Smooth muscle cell (in vitro differentiated cells): ENCODE results near the gene PPDPF. TPM values are rescaled to one million over a fixed set of nuclear protein-coding genes. Genes with fewer than 3 reads are reported as not detected.

ENCODE experiments used
- DNase-seq: peaks from one replicate; lab custom pipeline; 2025; ENCODE audit not compliant: unreplicated experiment; lab: John Stamatoyannopoulos, UW
- H2AFZ ChIP-seq: fragments of 200-600 bp; sonication (generic); 2 replicates; pipeline ENCODE4 v1.6.0; 2016; ENCODE audit warnings: antibody characterized with exemption, low read depth, mild to moderate bottlenecking
- H3F3A ChIP-seq: fragments of 200-600 bp; sonication (generic); 2 replicates; pipeline ENCODE4 v1.6.0; 2017; ENCODE audit warnings: antibody characterized with exemption, low read depth
- H3K27ac ChIP-seq: fragments of 200-600 bp; sonication (generic); 2 replicates; pipeline ENCODE4 v1.5.1; 2016; ENCODE audit warnings: low read depth, mild to moderate bottlenecking
- H3K27me3 ChIP-seq: fragments of 200-600 bp; sonication (generic); 2 replicates; pipeline ENCODE4 v1.6.1; 2016; ENCODE audit warnings: low read depth, mild to moderate bottlenecking
- H3K36me3 ChIP-seq: fragments of 200-600 bp; sonication (generic); 2 replicates; pipeline ENCODE4 v1.5.1; 2016; ENCODE audit warnings: low read depth
- H3K4me1 ChIP-seq: fragments of 200-600 bp; sonication (generic); 2 replicates; pipeline ENCODE4 v1.5.1; 2016; ENCODE audit warnings: low read depth
- H3K4me2 ChIP-seq: fragments of 200-600 bp; sonication (generic); 2 replicates; pipeline ENCODE4 v1.6.0; 2016; ENCODE audit warnings: mild to moderate bottlenecking
- H3K4me3 ChIP-seq: fragments of 200-600 bp; sonication (generic); 2 replicates; pipeline ENCODE4 v1.5.1; 2016; ENCODE audit warnings: mild to moderate bottlenecking
- H3K79me2 ChIP-seq: fragments of 200-600 bp; sonication (generic); 2 replicates; pipeline ENCODE4 v1.6.0; 2016; ENCODE audit warnings: low read depth, mild to moderate bottlenecking
- H3K9ac ChIP-seq: fragments of 200-600 bp; sonication (generic); 2 replicates; pipeline ENCODE4 v1.6.0; 2016; ENCODE audit warnings: low read depth
- H3K9me3 ChIP-seq: fragments of 200-600 bp; sonication (generic); replicated peaks from 2 replicates; pipeline ENCODE4 v1.5.1; 2016; ENCODE audit warnings: low read depth
- H4K20me1 ChIP-seq: fragments of 200-600 bp; sonication (generic); 2 replicates; pipeline ENCODE4 v1.6.0; 2016; ENCODE audit warnings: low read depth
- CTCF ChIP-seq: fragments of 200-600 bp; sonication (generic); IDR thresholded peaks from 2 replicates; pipeline ENCODE4 v1.5.1; 2017; ENCODE audit warnings: borderline replicate concordance, mild to moderate bottlenecking, antibody characterized with exemption; ENCODE audit not compliant: insufficient read depth, poor library complexity, severe bottlenecking
- WGBS: methylation state at CpG from one replicate; pipeline ENCODE4 v1.1.7; 2016; ENCODE audit warnings: low lambda C conversion rate; 5-methylcytosine and 5-hydroxymethylcytosine counted together
- polyA plus RNA-seq: library from polyadenylated mRNA; unstranded; fragments of >200 nt; fragmentation: Nextera tagmentation; extraction: Ambion mirVana; gene quantifications from 2 replicates; pipeline ENCODE4 v1.2.1, GENCODE V29; 2016
- total RNA-seq: library from RNA; depleted of rRNA; stranded (reverse); fragments of >200 nt; gene quantifications from 2 replicates; pipeline ENCODE4 v1.2.3, GENCODE V29; 2014

PPDPF gene
- total and polyA plus RNA-seq, 2 experiments from 2014 or later: 118 to 365 TPM

- no peaks in the 10 kb centered on the region for H3K79me2 ChIP-seq
- H3K4me3 ChIP-seq: peak within 1 kb of the TSS; percentile 42
- no peak within 1 kb of the TSS for H3K9ac ChIP-seq
- H3K4me1 ChIP-seq: no peaks in the 10 kb centered on the region
- no peak within 1 kb of the TSS for H2AFZ ChIP-seq
- no peak for TF ChIP-seq CTCF
- H3K27me3 ChIP-seq: peaks cover 55% of the 10 kb centered on the region
- DNase-seq: no peak
- no peaks in the 10 kb centered on the region for H3K36me3 ChIP-seq
- WGBS: under 1% methylated on average over 41 of the region's 111 CpGs
- no peaks in the 10 kb centered on the region for H3F3A ChIP-seq
- no peak within 1 kb of the TSS for H3K27ac ChIP-seq
- H4K20me1 ChIP-seq: no peaks in the 10 kb centered on the region
- peak within 1 kb of the TSS; percentile 85 for H3K4me2 ChIP-seq
- H3K9me3 ChIP-seq: no peaks in the 10 kb centered on the region
Measured at GRCh38 chr20:63471981-63472831, 48.4 kb upstream of the PPDPF start, which contains the start of gene KCNQ2. Gene KCNQ2 (minus strand): TSS chr20:63472655. CDS start chr20:63472463, 192 bp downstream.

GRCh38 chr20:63472862-63473390 is 47.6 kb upstream of the PPDPF start:
- Histone ChIP-seq H3F3A (no peaks in the 10 kb centered on the region), H4K20me1 (no peaks in the 10 kb centered on the region), H3K4me2 (no peak overlapping the region), H3K9me3 (no peaks in the 10 kb centered on the region), H3K9ac (no peak overlapping the region), H2AFZ (no peak overlapping the region), H3K4me1 (no peaks in the 10 kb centered on the region), H3K79me2 (no peaks in the 10 kb centered on the region), H3K27me3 (peaks cover 56% of the 10 kb centered on the region), H3K27ac (no peak overlapping the region), H3K4me3 (no peak overlapping the region), H3K36me3 (no peaks in the 10 kb centered on the region)
- 73% methylated on average over 7 of the region's 13 CpGs for WGBS
- no peak for TF ChIP-seq CTCF
- DNase-seq: no peak

- DNase-seq: no peak
- no peak overlapping the region for H3K4me3 ChIP-seq
- no peaks in the 10 kb centered on the region for H3K36me3 ChIP-seq
- no peak overlapping the region for H3K9ac ChIP-seq
- H3K4me1 ChIP-seq: no peaks in the 10 kb centered on the region
- H3F3A ChIP-seq: no peaks in the 10 kb centered on the region
- no peak overlapping the region for H2AFZ ChIP-seq
- peaks cover 56% of the 10 kb centered on the region for H3K27me3 ChIP-seq
- no peak for TF ChIP-seq CTCF
- H3K27ac ChIP-seq: no peak overlapping the region
- no peak overlapping the region for H3K4me2 ChIP-seq
- no peaks in the 10 kb centered on the region for H3K9me3 ChIP-seq
- no peaks in the 10 kb centered on the region for H3K79me2 ChIP-seq
- WGBS: 66% methylated on average over 30 of the region's 30 CpGs
- no peaks in the 10 kb centered on the region for H4K20me1 ChIP-seq
Measured at GRCh38 chr20:63473555-63474449, 46.8 kb upstream of the PPDPF start.
